A673 (cell line): ENCODE measurements around the gene ATG13. TPM values are rescaled to one million over a fixed set of nuclear protein-coding genes. Genes with fewer than 3 reads are reported as not detected.
A peak's percentile ranks its signal among the peaks of the same experiment; 100 is the strongest.

Source experiments
- Bru-seq: library from RNA; stranded (reverse); fragments of 400-500 nt; gene quantifications from one replicate; lab custom pipeline; 2021; lab: Mats Ljungman, UMichigan
- BruChase-seq, 2 experiments: library from RNA; stranded (reverse); fragments of 400-500 nt; gene quantifications; one replicate each; lab custom pipeline; 2021; lab: Mats Ljungman, UMichigan
- BruUV-seq: library from RNA; stranded (reverse); fragments of 400-500 nt; replicated peaks from 2 replicates; lab custom pipeline; 2021; lab: Mats Ljungman, UMichigan
- CTCF ChIA-PET: fragments of 300-600 bp; sonication (Branson Sonifier 250); formaldehyde crosslinking; loops from one replicate; lab custom pipeline; 2022; ENCODE audit warnings: antibody characterized with exemption; lab: Charles Lee
- POLR2A ChIA-PET: fragments of 300-600 bp; sonication (Branson Sonifier 250); formaldehyde crosslinking; loops from one replicate; lab custom pipeline; 2022; ENCODE audit warnings: antibody characterized with exemption; ENCODE audit not compliant: low non-redundant PET; lab: Charles Lee
- DNase-seq: peaks from one replicate; pipeline ENCODE4 v3.0.0-alpha.2; 2015; ENCODE audit warnings: low spot score
- H3K27ac ChIP-seq: fragments of 200-600 bp; sonication (generic); 2 replicates; pipeline ENCODE4 v1.5.1; 2016; ENCODE audit warnings: mixed run types, low read depth, mild to moderate bottlenecking, mixed read lengths, antibody characterized with exemption, low read length; ENCODE audit not compliant: poor library complexity, severe bottlenecking
- H3K27me3 ChIP-seq: fragments of 200-600 bp; sonication (generic); replicated peaks from 2 replicates; pipeline ENCODE4 v1.6.1; 2017; ENCODE audit warnings: mixed run types, low read depth, mild to moderate bottlenecking, mixed read lengths, antibody characterized with exemption, low read length; ENCODE audit not compliant: insufficient read depth, poor library complexity
- H3K36me3 ChIP-seq: fragments of 200-600 bp; sonication (generic); 2 replicates; pipeline ENCODE4 v1.6.1; 2016; ENCODE audit warnings: mixed run types, mild to moderate bottlenecking, mixed read lengths, antibody characterized with exemption, low read length; ENCODE audit not compliant: insufficient read depth, poor library complexity, severe bottlenecking
- H3K4me1 ChIP-seq: fragments of 200-600 bp; sonication (generic); 2 replicates; pipeline ENCODE4 v1.6.1; 2017; ENCODE audit warnings: mixed run types, mild to moderate bottlenecking, mixed read lengths, antibody characterized with exemption, low read length; ENCODE audit not compliant: insufficient read depth, poor library complexity, severe bottlenecking
- H3K4me3 ChIP-seq: fragments of 200-600 bp; sonication (generic); 2 replicates; pipeline ENCODE4 v1.5.1; 2016; ENCODE audit warnings: low read depth, mixed run types, mild to moderate bottlenecking, mixed read lengths, low read length; ENCODE audit not compliant: poor library complexity, severe bottlenecking
- H3K9me3 ChIP-seq: fragments of 200-600 bp; sonication (generic); 2 replicates; pipeline ENCODE4 v1.6.1; 2016; ENCODE audit warnings: mixed run types, low read depth, mild to moderate bottlenecking, mixed read lengths, antibody characterized with exemption, low read length; ENCODE audit not compliant: poor library complexity, severe bottlenecking
- EZH2 ChIP-seq: fragments of 200-600 bp; sonication (generic); IDR thresholded peaks from 2 replicates; pipeline ENCODE4 v1.6.1; 2017; ENCODE audit warnings: borderline replicate concordance, low read depth, mild to moderate bottlenecking, mixed read lengths, antibody characterized with exemption, low read length; ENCODE audit not compliant: poor library complexity, severe bottlenecking
- intact Hi-C: fragments of 100-400 bp; cut with micrococcal nuclease; formaldehyde crosslinking; loops from one replicate; pipeline ENCODE4 v1.10.0; 2022; ENCODE audit not compliant: unreplicated experiment
- long read RNA-seq: library from polyadenylated mRNA; stranded (forward); transcript quantifications from one replicate; pipeline ENCODE4 v2.0.0, GENCODE V29; 2022
- total RNA-seq: library from RNA; stranded (reverse); gene quantifications from 2 replicates; pipeline ENCODE4 v1.2.3, GENCODE V29; 2021
- TF ChIP-seq, protein P1 (sequence below): fragments of 300-800, 200-600 bp; sonication (generic); conservative IDR thresholded peaks from 2 replicates; pipeline ENCODE4 v1.5.1; 2017; ENCODE audit warnings: low read depth, mild to moderate bottlenecking, antibody characterized with exemption, low read length, moderate library complexity, mixed read lengths

Gene ATG13
- 155 and 158 TPM in 2 replicates for total RNA-seq
- percentile 87 among the genes with signal in this experiment for Bru-seq, nascent RNA
- percentile 78 among the genes with signal in this experiment for BruChase-seq, experiment 1, labeled RNA remaining after a 2-hour chase
- BruChase-seq, experiment 2, labeled RNA remaining after a 6-hour chase = percentile 85 among the genes with signal in this experiment
- long read RNA-seq, full-length matches to known transcripts = 93 of 279 reads
- long read RNA-seq, partial matches to known transcripts = 37 of 279 reads
- long read RNA-seq, other reads (novel, unspliced or antisense) = 149 of 279 reads

DNA sequence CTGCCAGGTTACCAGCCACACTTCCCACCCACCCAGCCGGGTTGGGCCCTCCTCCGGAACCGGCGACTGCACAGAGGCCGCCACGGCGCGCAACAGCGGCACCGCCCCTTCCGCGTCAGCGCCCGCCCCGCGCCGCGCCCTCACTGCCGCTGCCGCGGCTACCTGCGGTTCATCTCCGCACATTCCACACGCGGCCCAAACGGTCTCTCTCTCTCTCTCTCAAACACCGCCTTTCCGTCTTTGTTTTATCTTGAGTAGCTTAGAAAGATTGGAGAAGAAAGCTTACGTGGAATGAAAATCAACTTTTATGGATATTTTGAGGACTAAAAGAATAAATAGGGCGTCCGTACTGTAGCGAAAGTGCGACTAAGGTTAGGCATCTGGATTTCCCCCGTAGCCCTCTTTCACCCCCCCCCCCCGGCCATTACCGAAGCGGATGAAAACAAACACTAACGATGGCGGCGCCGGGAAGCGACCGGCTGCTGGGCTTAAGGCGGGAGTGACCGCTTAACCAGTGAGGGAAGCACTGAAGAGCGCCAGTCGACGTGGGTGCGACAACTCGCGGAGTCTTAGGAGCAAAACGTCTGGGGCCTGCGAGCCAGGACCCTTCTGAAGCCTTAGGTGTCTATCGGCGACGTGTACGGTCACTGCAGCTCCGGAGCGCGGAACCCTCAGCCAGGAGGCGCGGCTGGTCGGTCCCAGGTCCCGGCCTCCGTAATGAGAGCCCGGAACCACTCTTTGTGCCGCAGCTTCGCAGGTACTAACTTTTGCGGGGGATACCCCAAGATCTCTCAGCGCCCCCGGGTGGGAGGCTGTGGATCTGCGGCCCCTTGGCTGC, at the start of gene ATG13, which contains the start of gene HARBI1:
ATG13 (plus strand) TSS at position 420 of the 838 bp plus-strand sequence. CDS start 26,739 bp downstream, outside the sequence.
HARBI1 (minus strand) TSS at position 94 of the 838 bp plus-strand sequence. CDS start 990 bp downstream, outside the sequence.
- TF ChIP-seq EZH2 = no peak
- TF ChIP-seq, protein P1, sequence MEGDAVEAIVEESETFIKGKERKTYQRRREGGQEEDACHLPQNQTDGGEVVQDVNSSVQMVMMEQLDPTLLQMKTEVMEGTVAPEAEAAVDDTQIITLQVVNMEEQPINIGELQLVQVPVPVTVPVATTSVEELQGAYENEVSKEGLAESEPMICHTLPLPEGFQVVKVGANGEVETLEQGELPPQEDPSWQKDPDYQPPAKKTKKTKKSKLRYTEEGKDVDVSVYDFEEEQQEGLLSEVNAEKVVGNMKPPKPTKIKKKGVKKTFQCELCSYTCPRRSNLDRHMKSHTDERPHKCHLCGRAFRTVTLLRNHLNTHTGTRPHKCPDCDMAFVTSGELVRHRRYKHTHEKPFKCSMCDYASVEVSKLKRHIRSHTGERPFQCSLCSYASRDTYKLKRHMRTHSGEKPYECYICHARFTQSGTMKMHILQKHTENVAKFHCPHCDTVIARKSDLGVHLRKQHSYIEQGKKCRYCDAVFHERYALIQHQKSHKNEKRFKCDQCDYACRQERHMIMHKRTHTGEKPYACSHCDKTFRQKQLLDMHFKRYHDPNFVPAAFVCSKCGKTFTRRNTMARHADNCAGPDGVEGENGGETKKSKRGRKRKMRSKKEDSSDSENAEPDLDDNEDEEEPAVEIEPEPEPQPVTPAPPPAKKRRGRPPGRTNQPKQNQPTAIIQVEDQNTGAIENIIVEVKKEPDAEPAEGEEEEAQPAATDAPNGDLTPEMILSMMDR = peak; percentile 100
- Histone ChIP-seq H3K36me3 (peaks cover 8% of the 10 kb centered on the region), H3K4me3 (peak within 1 kb of the TSS; percentile 65), H3K4me1 (peaks cover 23% of the 10 kb centered on the region), H3K27ac (peak within 1 kb of the TSS; percentile 97), H3K9me3 (no peaks in the 10 kb centered on the region), H3K27me3 (no peaks in the 10 kb centered on the region)
- POLR2A ChIA-PET = interaction anchor here (0.6 kb wide), 2 partner anchors 25 to 804 kb away, joined by 3 to 13 read pairs; no protein-coding TSS in a partner anchor
- BruUV-seq = TSS peak; percentile 70
- intact Hi-C loops = no loop called here
- peak; percentile 98 for DNase-seq
- CTCF ChIA-PET = interaction anchor here (0.6 to 0.9 kb wide), 2 partner anchors 24 to 128 kb away, joined by 3 to 4 read pairs; partner anchors contain the start of gene AMBRA1

DNA sequence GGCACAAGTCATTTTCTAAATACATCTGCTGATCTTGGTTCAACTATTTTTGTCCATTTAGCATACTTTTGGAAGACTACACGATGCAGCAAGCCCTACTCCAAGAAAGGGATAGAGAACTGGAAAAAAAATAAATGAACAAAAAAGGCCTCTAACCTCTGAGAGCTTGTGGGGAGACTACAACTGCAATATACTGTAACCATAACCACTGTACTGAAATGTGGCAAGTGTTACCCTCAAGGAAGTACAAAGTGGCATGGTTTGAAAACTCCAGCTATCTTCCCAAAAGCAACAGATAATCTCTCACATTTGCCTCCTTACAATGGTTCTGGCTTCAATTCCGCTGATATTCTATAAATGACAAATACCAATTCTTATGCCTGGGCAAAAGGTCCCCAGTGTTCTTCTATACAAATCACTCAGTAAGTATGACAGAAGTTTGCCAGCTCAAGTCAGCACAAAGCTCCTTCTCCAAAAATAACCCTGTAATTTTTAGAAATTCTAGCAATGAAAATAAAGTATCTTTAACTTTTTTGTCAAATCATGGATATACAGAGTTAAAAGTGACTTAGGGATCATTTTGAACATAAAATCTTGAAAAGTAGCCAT, 46.5 kb upstream of the ATG13 start:
- no peak overlapping the region for H3K4me3 ChIP-seq
- H3K36me3 ChIP-seq = no peaks in the 10 kb centered on the region
- ChIA-PET POLR2A (no interaction called here), CTCF (no interaction called here)
- H3K27me3 ChIP-seq = no peaks in the 10 kb centered on the region
- no TSS peak for BruUV-seq
- intact Hi-C loops = no loop called here
- H3K27ac ChIP-seq = peak overlapping the region; percentile 11
- DNase-seq = no peak
- H3K4me1 ChIP-seq = no peaks in the 10 kb centered on the region
- TF ChIP-seq EZH2 = no peak
- TF ChIP-seq, protein P1 = no peak
- H3K9me3 ChIP-seq = no peaks in the 10 kb centered on the region

DNA sequence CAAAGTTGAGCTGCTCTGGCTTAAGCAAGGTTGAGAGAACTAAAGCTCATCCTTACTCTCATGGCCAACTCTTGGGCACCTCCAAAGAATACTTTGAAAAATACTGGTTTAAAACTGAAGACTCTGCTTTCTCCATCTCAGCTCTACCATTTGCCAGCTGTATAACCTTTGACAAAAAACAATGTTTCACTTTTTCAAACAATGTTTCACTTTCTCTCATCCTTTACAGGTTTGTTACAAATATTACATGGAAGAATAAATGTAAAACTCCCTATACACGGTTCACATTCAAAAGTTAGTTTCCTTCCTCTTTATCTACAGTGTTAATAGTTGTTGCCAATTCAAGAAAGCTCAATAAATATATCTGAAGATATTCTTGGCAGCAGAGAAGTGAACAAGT, 42.7 kb upstream of the ATG13 start:
- no peak for TF ChIP-seq EZH2
- TF ChIP-seq, protein P1 = no peak
- DNase-seq = no peak
- no peak overlapping the region for H3K27ac ChIP-seq
- no peaks in the 10 kb centered on the region for H3K9me3 ChIP-seq
- intact Hi-C loops = no loop called here
- H3K36me3 ChIP-seq = no peaks in the 10 kb centered on the region
- ChIA-PET POLR2A (no interaction called here), CTCF (interaction anchor here (0.7 kb wide), 1 partner anchor 1638 kb away, joined by 11 read pairs; no protein-coding TSS in a partner anchor)
- no peak overlapping the region for H3K4me3 ChIP-seq
- H3K27me3 ChIP-seq = no peaks in the 10 kb centered on the region
- H3K4me1 ChIP-seq = no peaks in the 10 kb centered on the region
- BruUV-seq = no TSS peak
